ENCODE data around the gene SPINK8. TPM values are rescaled to one million over a fixed set of nuclear protein-coding genes. Genes with fewer than 3 reads are reported as not detected.

Gene SPINK8
- total RNA-seq, 4 donors from 2014 or later, result not detected

DNA sequence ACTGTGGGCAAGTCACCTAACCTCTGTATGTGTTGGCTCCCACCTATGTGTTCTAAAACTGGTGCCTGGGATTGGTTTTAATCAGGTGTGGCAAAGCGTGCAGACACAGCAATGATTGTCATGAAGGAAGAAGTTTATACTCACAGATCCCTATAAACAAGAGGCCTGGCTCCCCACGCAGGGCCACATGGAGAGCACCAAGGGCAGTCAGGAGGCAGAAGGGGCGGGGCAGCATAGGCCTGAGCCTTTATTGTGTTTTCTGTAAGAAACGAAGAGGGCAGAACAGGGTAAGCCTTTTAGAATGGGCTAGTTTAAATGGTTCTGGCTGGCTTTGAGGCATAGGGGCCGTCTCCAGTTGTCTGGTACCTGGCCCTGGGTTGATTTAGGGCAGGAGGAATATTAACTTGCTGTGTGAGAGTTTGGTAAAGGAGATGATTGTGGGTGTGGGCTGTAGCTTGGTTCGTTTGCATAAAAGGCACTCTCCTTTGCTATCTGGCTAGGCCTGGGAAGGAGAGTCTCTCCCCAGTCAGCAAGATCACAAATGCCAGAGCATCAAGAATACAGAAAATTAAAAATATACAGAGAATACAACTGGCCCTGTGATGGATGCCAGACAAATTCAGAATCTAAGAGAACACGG lies 36.4 kb upstream of the SPINK8 start:
- Histone ChIP-seq H3K4me1 (no peaks in the 10 kb centered on the region), H3K36me3 (no peaks in the 10 kb centered on the region), H3K27me3 (no peaks in the 10 kb centered on the region), H3K4me3 (no peak overlapping the region), H3K27ac (no peak overlapping the region), H3K9me3 (no peaks in the 10 kb centered on the region)
- DNase-seq, result no peak
- intact Hi-C loops (cut with DNase I; ENCODE audit: low total_unique reads), result no loop called here
- TF ChIP-seq POLR2A (IDR thresholded peaks at IDR 0.05) (no peak), CTCF (IDR thresholded peaks at IDR 0.05) (no peak)

GRCh38 chr3:48367201-48367600 lies 33.7 kb upstream of the SPINK8 start:
- no peak for DNase-seq
- Histone ChIP-seq H3K4me1 (no peaks in the 10 kb centered on the region), H3K27ac (no peak overlapping the region), H3K9me3 (no peaks in the 10 kb centered on the region), H3K36me3 (no peaks in the 10 kb centered on the region), H3K4me3 (no peak overlapping the region), H3K27me3 (no peaks in the 10 kb centered on the region)
- intact Hi-C loops (cut with DNase I; ENCODE audit: low total_unique reads), result no loop called here
- TF ChIP-seq POLR2A (IDR thresholded peaks at IDR 0.05), result no peak
- no peak for TF ChIP-seq CTCF (IDR thresholded peaks at IDR 0.05)

GRCh38 chr3:48364840-48365239 lies 31.4 kb upstream of the SPINK8 start:
- H3K36me3 ChIP-seq, result no peaks in the 10 kb centered on the region
- H3K4me3 ChIP-seq, result no peak overlapping the region
- H3K27me3 ChIP-seq, result no peaks in the 10 kb centered on the region
- H3K27ac ChIP-seq, result no peak overlapping the region
- TF ChIP-seq CTCF (IDR thresholded peaks at IDR 0.05) (no peak), POLR2A (IDR thresholded peaks at IDR 0.05) (no peak)
- H3K9me3 ChIP-seq, result no peaks in the 10 kb centered on the region
- no peak for DNase-seq
- no peaks in the 10 kb centered on the region for H3K4me1 ChIP-seq
- intact Hi-C loops (cut with DNase I; ENCODE audit: low total_unique reads), result no loop called here

- H3K36me3 ChIP-seq, result no peaks in the 10 kb centered on the region
- no peaks in the 10 kb centered on the region for H3K9me3 ChIP-seq
- H3K27me3 ChIP-seq, result no peaks in the 10 kb centered on the region
- no peak overlapping the region for H3K27ac ChIP-seq
- intact Hi-C loops (cut with DNase I; ENCODE audit: low total_unique reads), result no loop called here
- no peaks in the 10 kb centered on the region for H3K4me1 ChIP-seq
- no peak overlapping the region for H3K4me3 ChIP-seq
- no peak for DNase-seq
- TF ChIP-seq CTCF (IDR thresholded peaks at IDR 0.05) (no peak), POLR2A (IDR thresholded peaks at IDR 0.05) (no peak)
Measured at GRCh38 chr3:48361928-48362327, 28.5 kb upstream of the SPINK8 start.

- no peaks in the 10 kb centered on the region for H3K4me1 ChIP-seq
- no peaks in the 10 kb centered on the region for H3K36me3 ChIP-seq
- TF ChIP-seq POLR2A (IDR thresholded peaks at IDR 0.05) (no peak), CTCF (IDR thresholded peaks at IDR 0.05) (no peak)
- no peak overlapping the region for H3K4me3 ChIP-seq
- intact Hi-C loops (cut with DNase I; ENCODE audit: low total_unique reads), result no loop called here
- H3K9me3 ChIP-seq, result no peaks in the 10 kb centered on the region
- H3K27ac ChIP-seq, result no peak overlapping the region
- H3K27me3 ChIP-seq, result no peaks in the 10 kb centered on the region
- no peak for DNase-seq
Measured at GRCh38 chr3:48356419-48356818, 23.0 kb upstream of the SPINK8 start.
